ENCODE measurements around the gene PI4K2B.

- TF ChIP-seq, protein P1, sequence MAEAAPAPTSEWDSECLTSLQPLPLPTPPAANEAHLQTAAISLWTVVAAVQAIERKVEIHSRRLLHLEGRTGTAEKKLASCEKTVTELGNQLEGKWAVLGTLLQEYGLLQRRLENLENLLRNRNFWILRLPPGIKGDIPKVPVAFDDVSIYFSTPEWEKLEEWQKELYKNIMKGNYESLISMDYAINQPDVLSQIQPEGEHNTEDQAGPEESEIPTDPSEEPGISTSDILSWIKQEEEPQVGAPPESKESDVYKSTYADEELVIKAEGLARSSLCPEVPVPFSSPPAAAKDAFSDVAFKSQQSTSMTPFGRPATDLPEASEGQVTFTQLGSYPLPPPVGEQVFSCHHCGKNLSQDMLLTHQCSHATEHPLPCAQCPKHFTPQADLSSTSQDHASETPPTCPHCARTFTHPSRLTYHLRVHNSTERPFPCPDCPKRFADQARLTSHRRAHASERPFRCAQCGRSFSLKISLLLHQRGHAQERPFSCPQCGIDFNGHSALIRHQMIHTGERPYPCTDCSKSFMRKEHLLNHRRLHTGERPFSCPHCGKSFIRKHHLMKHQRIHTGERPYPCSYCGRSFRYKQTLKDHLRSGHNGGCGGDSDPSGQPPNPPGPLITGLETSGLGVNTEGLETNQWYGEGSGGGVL (tag by site-specific recombination; IDR thresholded peaks at IDR 0.05), result no peak
- TF ChIP-seq ZNF248 (tag by site-specific recombination; IDR thresholded peaks at IDR 0.05) (no peak), REST (tag by site-specific recombination; IDR thresholded peaks at IDR 0.05) (no peak), KLF10 (tag by site-specific recombination; IDR thresholded peaks at IDR 0.05) (no peak)
Observed at GRCh38 chr4:25235401-25235800, 1.6 kb downstream of the PI4K2B start.

Measured in HEK293 (cell line).